Measurements from ENCODE around the gene LRRC9. TPM values are rescaled to one million over a fixed set of nuclear protein-coding genes. Genes with fewer than 3 reads are reported as not detected.

The LRRC9 gene
- total and polyA plus RNA-seq, 4 donors = 0.07 to 2.2 (median 0.31) TPM; not detected in 1

DNA sequence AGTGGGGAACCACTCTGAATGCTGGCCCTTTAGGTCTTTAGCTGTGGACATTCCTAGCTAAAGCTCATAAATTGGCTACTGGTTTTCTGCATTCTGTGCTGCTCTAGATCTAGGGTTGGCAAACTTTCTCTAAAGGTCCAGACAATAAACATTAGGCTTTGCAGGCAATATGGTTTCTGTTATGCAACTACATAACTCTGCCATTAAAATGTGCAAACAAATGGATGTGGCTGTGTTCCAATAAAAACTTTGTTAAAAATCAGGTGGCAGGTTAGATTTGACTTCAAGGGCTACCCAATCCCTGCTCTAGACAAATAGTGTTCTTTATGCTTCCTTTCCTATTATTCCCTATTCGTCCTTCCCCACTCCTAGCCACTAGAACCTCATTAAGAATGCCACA is 6.8 kb upstream of the LRRC9 start:
- DNase-seq (peak in 1 of 3 donors; percentile 4), ATAC-seq (ENCODE audit: insufficient read depth, low FRiP score) (no peak)
- TF ChIP-seq, protein P1, sequence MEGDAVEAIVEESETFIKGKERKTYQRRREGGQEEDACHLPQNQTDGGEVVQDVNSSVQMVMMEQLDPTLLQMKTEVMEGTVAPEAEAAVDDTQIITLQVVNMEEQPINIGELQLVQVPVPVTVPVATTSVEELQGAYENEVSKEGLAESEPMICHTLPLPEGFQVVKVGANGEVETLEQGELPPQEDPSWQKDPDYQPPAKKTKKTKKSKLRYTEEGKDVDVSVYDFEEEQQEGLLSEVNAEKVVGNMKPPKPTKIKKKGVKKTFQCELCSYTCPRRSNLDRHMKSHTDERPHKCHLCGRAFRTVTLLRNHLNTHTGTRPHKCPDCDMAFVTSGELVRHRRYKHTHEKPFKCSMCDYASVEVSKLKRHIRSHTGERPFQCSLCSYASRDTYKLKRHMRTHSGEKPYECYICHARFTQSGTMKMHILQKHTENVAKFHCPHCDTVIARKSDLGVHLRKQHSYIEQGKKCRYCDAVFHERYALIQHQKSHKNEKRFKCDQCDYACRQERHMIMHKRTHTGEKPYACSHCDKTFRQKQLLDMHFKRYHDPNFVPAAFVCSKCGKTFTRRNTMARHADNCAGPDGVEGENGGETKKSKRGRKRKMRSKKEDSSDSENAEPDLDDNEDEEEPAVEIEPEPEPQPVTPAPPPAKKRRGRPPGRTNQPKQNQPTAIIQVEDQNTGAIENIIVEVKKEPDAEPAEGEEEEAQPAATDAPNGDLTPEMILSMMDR (IDR thresholded peaks at IDR 0.05; ENCODE audit: control extremely low read depth, extremely low read depth) = no peak
- Histone ChIP-seq H3K36me3 (ENCODE audit: control insufficient read depth in 4 of 4, insufficient read depth in 4 of 4, low read length in 4 of 4) (no peaks in the 10 kb centered on the region), H3K27me3 (ENCODE audit: control insufficient read depth in 3 of 3, insufficient read depth in 3 of 3, low read length in 2 of 3) (no peaks in the 10 kb centered on the region), H3K4me1 (ENCODE audit: control insufficient read depth in 5 of 5, insufficient read depth in 5 of 5, low read length in 5 of 5) (no peaks in the 10 kb centered on the region), H3K9ac (ENCODE audit: insufficient read depth in 1 of 2, low read length in 2 of 2) (no peak overlapping the region), H3K9me3 (ENCODE audit: control insufficient read depth in 4 of 4, insufficient read depth in 3 of 4, low read length in 3 of 4) (peaks cover 0 to 3% (median 0%) of the 10 kb centered on the region in 4 donors), H3K4me3 (no peak overlapping the region), H3K27ac (ENCODE audit: low read depth in 1 of 2, low read length in 1 of 2) (no peak overlapping the region)
- 54 to 72% methylated on average over 1 of the region's 1 CpG for WGBS, 2 donors

DNA sequence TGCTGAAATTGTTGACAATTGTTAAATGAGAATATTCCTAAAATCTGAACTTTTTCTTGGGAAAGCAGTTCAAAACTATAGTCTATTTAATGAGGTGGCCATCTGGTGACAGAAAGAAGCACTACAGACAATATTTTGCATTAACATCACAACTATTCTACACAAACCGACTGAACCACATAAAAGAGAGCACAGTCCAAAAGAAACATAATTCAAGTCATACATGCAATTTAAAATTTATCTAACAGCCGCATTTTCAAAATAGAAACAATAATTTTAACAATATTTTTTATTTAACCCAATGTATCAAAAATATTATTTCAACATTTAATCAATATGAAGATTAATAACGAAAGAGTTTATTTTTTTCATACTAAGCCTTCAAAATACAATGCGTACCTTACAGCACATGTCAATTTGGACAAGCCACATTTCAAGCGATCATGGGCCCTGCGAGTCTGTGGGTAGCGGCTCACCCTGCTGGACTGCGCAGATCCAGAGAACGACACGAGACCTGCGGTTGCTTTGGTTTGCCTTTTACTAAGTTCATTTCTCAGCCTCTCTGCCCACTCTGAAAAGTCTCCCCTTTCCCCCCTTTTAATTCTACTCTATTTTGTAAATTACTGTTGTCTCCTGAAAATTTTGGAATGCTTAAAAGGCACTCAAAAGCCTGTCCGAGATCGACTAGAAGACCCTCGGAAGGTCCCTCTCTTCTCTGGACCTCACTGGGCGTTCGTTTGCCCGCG is 947 bp upstream of the LRRC9 start:
- 1 to 3% methylated on average over 18 of the region's 18 CpGs for WGBS, 2 donors
- Histone ChIP-seq H3K27ac (ENCODE audit: low read depth in 1 of 2, low read length in 1 of 2) (no peak overlapping the region), H3K9ac (ENCODE audit: insufficient read depth in 1 of 2, low read length in 2 of 2) (peak overlapping the region in 1 of 2 donors; percentile 51), H3K4me3 (no peak overlapping the region), H3K27me3 (ENCODE audit: control insufficient read depth in 3 of 3, insufficient read depth in 3 of 3, low read length in 2 of 3) (no peaks in the 10 kb centered on the region), H3K4me1 (ENCODE audit: control insufficient read depth in 5 of 5, insufficient read depth in 5 of 5, low read length in 5 of 5) (peaks cover 0 to 8% (median 0%) of the 10 kb centered on the region in 5 donors), H3K36me3 (ENCODE audit: control insufficient read depth in 4 of 4, insufficient read depth in 4 of 4, low read length in 4 of 4) (no peaks in the 10 kb centered on the region), H3K9me3 (ENCODE audit: control insufficient read depth in 4 of 4, insufficient read depth in 3 of 4, low read length in 3 of 4) (peaks cover 0 to 3% (median 0%) of the 10 kb centered on the region in 4 donors)
- peak; percentile 26 to 69 (median 69) for DNase-seq
- TF ChIP-seq, protein P1 (IDR thresholded peaks at IDR 0.05; ENCODE audit: control extremely low read depth, extremely low read depth) = no peak
- peak; percentile 46 for ATAC-seq (ENCODE audit: insufficient read depth, low FRiP score)

DNA sequence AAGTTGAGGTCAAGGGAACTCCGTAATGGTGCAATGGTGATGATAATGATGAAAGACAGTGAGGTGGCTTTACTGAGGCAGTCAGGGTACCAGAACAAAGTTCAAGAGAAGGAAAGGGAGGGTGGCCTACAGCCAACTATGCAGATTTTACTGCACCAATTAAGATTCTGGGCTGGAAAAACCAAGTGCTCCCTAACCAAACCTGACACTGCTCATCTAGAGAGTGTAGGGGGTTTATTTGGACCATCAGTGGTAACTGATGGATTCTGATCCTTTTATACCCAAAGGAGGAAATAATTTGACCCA is 387 bp downstream of the LRRC9 start:
- TF ChIP-seq, protein P1 (IDR thresholded peaks at IDR 0.05; ENCODE audit: control extremely low read depth, extremely low read depth) = no peak
- ATAC-seq (ENCODE audit: insufficient read depth, low FRiP score) (no peak), DNase-seq (no peak)
- WGBS, 2 donors = 33 to 49% methylated on average over 1 of the region's 1 CpG
- Histone ChIP-seq H3K4me3 (no peak overlapping the region), H3K36me3 (ENCODE audit: control insufficient read depth in 4 of 4, insufficient read depth in 4 of 4, low read length in 4 of 4) (no peaks in the 10 kb centered on the region), H3K9me3 (ENCODE audit: control insufficient read depth in 4 of 4, insufficient read depth in 3 of 4, low read length in 3 of 4) (no peaks in the 10 kb centered on the region), H3K27ac (ENCODE audit: low read depth in 1 of 2, low read length in 1 of 2) (no peak overlapping the region), H3K4me1 (ENCODE audit: control insufficient read depth in 5 of 5, insufficient read depth in 5 of 5, low read length in 5 of 5) (peaks cover 0 to 8% (median 0%) of the 10 kb centered on the region in 5 donors), H3K9ac (ENCODE audit: insufficient read depth in 1 of 2, low read length in 2 of 2) (peak overlapping the region; percentile 21 to 36), H3K27me3 (ENCODE audit: control insufficient read depth in 3 of 3, insufficient read depth in 3 of 3, low read length in 2 of 3) (no peaks in the 10 kb centered on the region)
